ENCODE results near the gene GNAI2.

GNAI2 gene

GRCh38 chr3:50275996-50276761 lies 40.2 kb downstream of the GNAI2 start:
- ATAC-seq: no peak
- TF ChIP-seq POU6F1 (CRISPR knock-in tag; IDR thresholded peaks at IDR 0.05; ENCODE audit: borderline replicate concordance, low read depth) (no peak), GLIS3 (CRISPR knock-in tag; IDR thresholded peaks at IDR 0.05) (no peak)

GRCh38 chr3:50276762-50277101 lies 40.7 kb downstream of the GNAI2 start:
- TF ChIP-seq CREB5 (CRISPR knock-in tag; IDR thresholded peaks at IDR 0.05; ENCODE audit: low read depth): no peak
- no peak for TF ChIP-seq CSDC2 (CRISPR knock-in tag; IDR thresholded peaks at IDR 0.05)
- TF ChIP-seq ZFP30 (CRISPR knock-in tag; IDR thresholded peaks at IDR 0.05): no peak
- no peak for TF ChIP-seq PATZ1 (CRISPR knock-in tag; IDR thresholded peaks at IDR 0.05; ENCODE audit: borderline replicate concordance)
- no peak for TF ChIP-seq OSR1 (CRISPR knock-in tag; IDR thresholded peaks at IDR 0.05)

GRCh38 chr3:50278123-50278879 lies 42.3 kb downstream of the GNAI2 start:
- TF ChIP-seq ISL1 (CRISPR knock-in tag; IDR thresholded peaks at IDR 0.05) (no peak), ZNF565 (CRISPR knock-in tag; conservative IDR thresholded peaks at IDR 0.05; ENCODE audit: low read depth) (no peak), TCF4 (CRISPR knock-in tag; IDR thresholded peaks at IDR 0.05; ENCODE audit: borderline replicate concordance) (no peak), BACH2 (CRISPR knock-in tag; IDR thresholded peaks at IDR 0.05; ENCODE audit: borderline replicate concordance) (no peak), CREB5 (CRISPR knock-in tag; IDR thresholded peaks at IDR 0.05; ENCODE audit: low read depth) (no peak), ZC3H10 (CRISPR knock-in tag; IDR thresholded peaks at IDR 0.05) (no peak)

More at GRCh38 chr3:50276762-50277101, 40.7 kb downstream of the GNAI2 start:
- no peak for ATAC-seq

GRCh38 chr3:50278880-50279224 lies 42.8 kb downstream of the GNAI2 start, which contains the start of gene LSMEM2:
Gene LSMEM2, plus strand, starts transcription at chr3:50279087. Its CDS starts 27 bp downstream, at chr3:50279114.
- no peak for ATAC-seq
- TF ChIP-seq TOX (CRISPR knock-in tag; IDR thresholded peaks at IDR 0.05; ENCODE audit: borderline replicate concordance): no peak
- no peak for TF ChIP-seq ESRRG (CRISPR knock-in tag; IDR thresholded peaks at IDR 0.05)
- TF ChIP-seq CSDC2 (CRISPR knock-in tag; IDR thresholded peaks at IDR 0.05): no peak
- TF ChIP-seq RARB (CRISPR knock-in tag; IDR thresholded peaks at IDR 0.05): no peak
- TF ChIP-seq ZNF70 (CRISPR knock-in tag; IDR thresholded peaks at IDR 0.05): no peak

More at GRCh38 chr3:50278123-50278879, 42.3 kb downstream of the GNAI2 start:
- no peak for ATAC-seq

- ATAC-seq: no peak
- no peak for TF ChIP-seq OSR1 (CRISPR knock-in tag; IDR thresholded peaks at IDR 0.05)
- TF ChIP-seq ARNTL (CRISPR knock-in tag; IDR thresholded peaks at IDR 0.05; ENCODE audit: borderline replicate concordance, low read depth): no peak
- no peak for TF ChIP-seq PATZ1 (CRISPR knock-in tag; IDR thresholded peaks at IDR 0.05; ENCODE audit: borderline replicate concordance)
- no peak for TF ChIP-seq ZNF565 (CRISPR knock-in tag; conservative IDR thresholded peaks at IDR 0.05; ENCODE audit: low read depth)
- no peak for TF ChIP-seq POU6F1 (CRISPR knock-in tag; IDR thresholded peaks at IDR 0.05; ENCODE audit: borderline replicate concordance, low read depth)
- TF ChIP-seq ZNF70 (CRISPR knock-in tag; IDR thresholded peaks at IDR 0.05): no peak
- TF ChIP-seq ZFP3 (CRISPR knock-in tag; IDR thresholded peaks at IDR 0.05): no peak
- no peak for TF ChIP-seq CSRNP3 (CRISPR knock-in tag; IDR thresholded peaks at IDR 0.05)
Measured at GRCh38 chr3:50279255-50280016, 43.4 kb downstream of the GNAI2 start.

All from SK-N-SH treated with all-trans-retinoic acid at 6 μM for 48 hours (cell line).